HG03432 (cell line): ENCODE results near the gene ZNF507.
"Not testable (repeated sequence)": the region's sequence is repeated elsewhere in the genome, so short reads cannot be mapped to it uniquely, and the experiment has no call there.

ENCODE experiments used
- ATAC-seq: cut with Tn5 transposase; IDR thresholded peaks from one replicate; pipeline ENCODE4 v1.9.1; 2021; ENCODE audit warnings: mild to moderate bottlenecking, moderate library complexity; ENCODE audit not compliant: unreplicated experiment

ZNF507 gene

DNA sequence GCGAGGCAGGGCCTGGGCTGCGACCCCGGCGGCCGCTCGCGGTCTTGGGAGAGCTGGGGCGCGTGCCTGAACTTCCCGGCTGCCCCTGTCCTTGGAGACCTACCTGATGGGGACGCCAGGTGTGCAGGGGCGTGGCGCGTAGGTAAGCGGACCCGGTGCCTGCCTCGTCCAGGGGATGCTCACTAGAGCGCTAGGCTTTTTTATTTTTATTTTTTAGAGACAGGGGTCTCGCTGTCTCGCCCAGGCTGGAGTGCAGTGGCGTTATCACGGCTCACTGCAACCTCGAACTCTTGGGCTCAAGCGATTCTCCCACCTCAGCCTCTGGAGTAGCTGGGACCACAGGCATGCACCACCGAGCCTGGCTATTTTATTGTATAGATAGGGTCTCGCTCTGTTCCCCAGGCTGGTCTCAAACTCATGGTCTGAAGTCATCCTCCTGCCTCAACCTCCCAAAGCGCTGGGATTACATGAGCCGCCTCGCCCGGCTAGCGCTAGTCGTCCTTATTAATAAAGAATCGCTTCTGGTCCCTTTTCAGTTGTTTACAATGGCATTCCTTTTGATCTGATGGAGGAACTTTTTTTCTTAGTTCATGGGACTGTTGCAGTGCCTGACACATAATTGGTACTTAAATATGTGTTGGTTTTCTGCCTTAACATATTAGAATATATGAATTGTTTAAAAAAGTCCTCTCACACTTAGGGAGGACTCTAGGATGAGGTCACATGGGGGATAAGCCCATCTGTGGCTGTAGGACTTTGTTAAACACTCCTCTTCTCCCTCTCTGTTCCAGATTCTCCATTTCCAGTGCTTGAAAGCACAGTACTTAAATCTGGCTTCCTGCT lies 61.0 kb downstream of the ZNF507 start:
- no peak for ATAC-seq

DNA sequence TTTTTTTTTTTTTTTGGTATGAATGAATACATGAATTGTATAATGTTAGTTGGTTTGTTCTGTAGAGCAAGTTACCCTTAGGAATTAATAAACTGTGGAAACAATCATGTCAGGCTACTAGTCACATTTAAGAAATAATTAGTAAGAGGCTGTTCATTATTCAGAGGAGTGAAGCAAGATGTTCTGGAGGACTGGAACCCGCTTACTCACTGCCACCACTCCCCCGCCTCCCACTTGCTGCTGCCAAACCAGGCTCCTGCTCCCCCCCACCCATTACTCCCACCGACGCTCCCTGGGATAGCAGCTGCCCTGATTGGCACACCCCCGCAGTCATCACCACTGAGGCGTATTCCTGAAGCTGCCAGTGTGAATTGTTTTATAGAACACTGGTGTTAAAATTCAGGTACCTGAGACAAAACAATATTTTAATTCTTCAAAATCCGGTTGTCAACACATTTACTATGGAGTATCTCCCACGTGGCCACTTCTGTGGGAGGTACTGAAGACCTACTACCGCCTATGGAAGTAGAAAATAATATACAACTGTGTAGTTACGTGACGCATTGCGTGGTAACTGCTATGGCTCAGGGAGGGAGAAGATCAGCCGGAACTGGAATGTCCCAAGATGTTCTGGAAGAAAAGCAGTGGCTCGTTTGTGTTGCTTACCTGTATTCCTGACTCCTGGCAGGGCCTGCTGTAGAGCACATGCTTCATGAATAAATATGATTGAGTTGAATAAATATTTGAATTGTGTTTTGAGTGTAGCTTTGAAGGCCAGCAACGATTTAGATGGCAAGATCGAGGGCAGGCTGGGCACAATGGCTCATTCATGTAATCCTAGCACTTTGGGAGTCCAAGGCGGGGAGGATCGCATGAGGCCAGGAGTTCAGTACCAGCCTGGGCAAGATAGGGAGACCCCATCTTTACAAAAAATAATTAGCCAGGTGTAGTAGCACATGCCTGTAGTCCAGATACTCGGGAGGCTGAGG lies 61.9 kb downstream of the ZNF507 start:
- no peak for ATAC-seq

DNA sequence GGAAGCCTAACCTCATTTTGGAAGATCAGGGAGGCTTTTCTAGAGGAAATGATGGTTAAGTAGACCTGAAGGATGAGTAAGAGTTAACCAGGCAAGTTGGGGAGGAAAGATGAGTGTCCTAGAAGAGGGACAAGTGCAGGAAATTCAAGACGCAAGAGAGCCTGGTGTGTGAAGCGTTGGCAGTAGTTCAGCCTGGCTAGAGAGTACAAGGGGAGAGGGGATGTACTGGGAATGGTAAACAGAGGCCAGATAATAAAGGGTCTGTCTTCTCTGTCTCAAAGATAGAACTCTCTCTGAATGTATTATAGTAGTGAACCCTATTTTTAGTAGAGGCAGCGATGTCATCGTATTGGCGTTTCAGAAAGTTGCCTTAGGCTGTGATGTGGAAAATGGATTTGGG lies 69.8 kb downstream of the ZNF507 start:
- no peak for ATAC-seq

DNA sequence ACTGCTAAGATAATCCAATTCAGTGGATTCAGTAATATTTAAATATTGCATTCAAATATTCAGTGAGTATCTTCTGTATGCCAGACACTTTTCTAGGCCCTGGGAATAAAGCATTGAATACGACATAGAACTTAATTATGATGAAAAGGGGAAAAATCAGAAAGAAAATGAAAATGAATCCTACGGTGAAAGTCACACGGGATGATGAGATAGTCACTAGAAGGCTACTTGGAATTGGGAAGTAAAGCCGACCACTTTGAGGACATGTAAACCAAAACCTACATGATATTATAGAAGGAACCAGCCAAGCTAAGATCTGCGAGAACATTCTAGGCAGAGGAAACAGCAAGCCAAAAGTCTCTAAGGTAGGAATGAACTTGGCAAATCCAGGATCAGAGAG lies 70.3 kb downstream of the ZNF507 start:
- no peak for ATAC-seq

DNA sequence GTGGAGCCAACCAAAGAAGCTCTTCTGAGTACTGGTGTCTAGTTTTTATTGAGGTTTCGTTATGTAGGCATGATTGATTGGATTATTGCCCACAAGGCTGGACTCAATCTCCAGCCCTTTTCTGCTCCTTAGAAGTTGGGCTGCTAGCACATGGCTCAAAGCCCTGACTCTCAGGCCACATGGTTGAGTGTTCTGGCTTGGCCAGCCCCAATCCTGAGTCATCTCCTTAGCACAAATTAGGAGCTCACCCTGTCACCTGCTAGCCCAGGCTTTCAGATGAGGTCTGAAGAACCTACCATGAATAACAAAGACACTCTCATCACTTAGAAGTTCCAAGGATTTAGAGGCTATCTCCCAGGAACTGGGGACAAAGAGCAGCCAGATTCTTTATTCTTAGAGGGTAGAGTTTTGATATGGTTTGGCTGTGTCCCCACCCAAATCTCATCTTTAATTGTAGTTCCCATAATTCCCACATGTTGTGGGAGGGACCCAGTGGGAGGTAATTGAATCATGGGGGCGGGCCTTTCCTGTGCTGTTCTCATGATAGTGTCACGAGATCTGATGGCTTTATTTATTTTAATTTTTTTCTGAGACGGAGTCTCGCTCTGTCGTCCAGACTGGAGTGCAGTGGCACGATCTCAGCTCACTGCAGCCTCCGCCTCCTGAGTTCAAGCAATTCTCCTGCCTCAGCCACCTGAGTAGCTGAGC lies 71.5 kb downstream of the ZNF507 start:
- no peak for ATAC-seq

DNA sequence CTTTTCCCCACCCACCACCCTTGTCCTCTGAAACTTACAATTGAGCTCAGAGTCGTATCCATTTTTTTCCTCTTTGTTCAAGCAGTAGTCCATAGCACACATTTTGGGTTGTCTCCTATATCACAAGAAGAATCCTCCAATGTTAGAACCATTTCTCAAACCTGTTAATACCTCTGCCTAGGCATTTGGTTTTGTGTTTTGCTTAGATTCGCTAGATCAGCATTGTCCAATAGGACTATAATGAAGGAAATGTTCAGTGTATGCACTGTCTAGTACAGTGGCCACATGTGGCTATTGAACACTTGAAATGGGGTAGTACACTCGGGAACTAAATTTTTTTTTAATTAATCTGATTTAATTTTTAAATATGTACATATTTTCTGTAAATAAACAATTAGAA lies 72.7 kb downstream of the ZNF507 start:
- ATAC-seq, result no peak

DNA sequence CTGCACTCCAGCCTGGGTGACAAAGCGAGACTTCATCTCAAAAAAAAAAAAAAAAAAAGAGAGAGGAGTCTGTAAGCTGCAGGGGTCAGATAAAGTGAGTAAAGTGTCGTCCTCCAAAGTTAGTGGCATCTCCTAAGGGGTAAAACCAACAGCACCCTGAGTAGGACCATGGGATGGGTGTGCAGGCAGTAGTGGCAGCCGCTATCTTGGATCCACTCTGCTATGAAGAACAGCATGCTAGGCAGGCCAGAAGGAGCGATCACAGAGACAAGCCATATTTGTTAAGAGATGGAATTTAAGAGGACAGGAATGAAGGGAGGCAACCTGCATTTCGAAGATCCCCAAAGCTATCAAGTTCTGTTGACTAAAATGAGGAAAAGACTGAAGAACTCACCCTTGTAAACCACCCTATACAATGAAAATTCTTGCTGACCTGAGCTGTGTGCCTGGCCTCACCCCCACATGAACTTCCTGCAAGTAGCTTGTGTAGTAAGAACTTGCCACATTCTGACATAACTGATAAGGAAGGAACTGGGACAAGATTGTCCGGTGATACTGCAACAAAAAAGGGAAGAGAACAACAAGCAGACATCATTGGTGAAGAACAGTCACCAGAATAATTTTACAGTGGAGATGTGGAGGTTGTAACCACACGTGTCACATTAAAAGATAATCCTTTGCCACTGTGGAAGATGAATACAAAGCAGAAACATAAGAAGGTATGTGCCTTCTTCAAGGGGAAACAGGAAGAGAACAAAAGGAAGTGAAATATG lies 76.4 kb downstream of the ZNF507 start:
- no peak for ATAC-seq

DNA sequence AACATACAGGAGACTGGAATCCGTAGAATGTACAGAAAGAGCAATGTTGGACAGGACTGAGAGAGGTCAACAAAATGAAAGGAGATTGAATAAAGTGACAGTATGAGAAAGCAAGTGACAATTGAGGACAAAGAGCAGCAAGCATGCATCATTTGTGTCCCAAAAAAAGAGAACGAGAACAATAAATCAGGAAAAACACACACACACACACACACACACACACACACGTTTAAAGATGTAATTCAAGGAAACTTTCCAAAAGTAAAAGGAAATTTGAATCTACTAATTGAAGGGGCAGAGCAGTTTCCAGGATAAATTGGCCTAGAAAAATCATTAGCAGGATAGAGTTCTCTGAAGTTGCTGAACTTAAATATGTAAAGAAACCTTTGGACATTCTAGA lies 77.0 kb downstream of the ZNF507 start:
- ATAC-seq, result no peak

DNA sequence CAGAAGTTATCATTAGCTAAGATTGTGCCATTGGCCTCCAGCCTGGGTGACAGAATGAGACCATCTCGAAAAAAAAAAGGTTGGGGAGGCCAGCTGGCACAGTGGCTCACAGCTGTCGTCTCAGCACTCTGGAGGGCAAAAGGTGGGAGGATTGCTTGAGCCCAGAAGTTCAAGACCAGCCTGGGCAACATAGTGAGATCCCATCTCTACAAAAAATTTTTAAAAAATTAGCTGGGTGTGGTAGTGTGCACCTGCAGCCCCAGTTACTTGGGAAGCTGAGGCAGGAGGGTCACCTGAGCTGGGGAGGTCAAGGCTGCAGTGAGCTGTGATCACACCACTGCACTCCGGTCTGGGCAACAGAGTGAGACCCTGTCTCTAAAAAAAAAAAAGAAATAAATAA lies 78.5 kb downstream of the ZNF507 start:
- not testable (repeated sequence) for ATAC-seq

DNA sequence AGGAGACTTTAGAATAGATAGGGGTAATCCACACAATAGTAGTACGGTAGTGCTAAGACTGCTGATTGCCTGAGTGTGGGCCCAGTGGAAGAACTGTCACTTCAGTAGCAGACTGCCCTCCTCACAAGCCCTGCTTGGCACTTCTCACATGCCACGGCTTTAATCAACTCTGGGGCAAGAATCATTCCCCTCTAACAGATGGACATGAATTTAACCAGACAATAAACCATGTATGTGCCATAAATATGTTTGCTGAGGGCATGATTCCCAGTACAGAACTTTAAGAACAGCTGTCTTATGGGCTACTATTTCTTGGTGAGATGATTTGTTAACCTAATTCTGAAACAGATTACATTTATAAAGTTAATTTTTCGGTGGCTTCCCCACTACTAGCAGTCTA lies 82.1 kb downstream of the ZNF507 start:
- ATAC-seq, result no peak

DNA sequence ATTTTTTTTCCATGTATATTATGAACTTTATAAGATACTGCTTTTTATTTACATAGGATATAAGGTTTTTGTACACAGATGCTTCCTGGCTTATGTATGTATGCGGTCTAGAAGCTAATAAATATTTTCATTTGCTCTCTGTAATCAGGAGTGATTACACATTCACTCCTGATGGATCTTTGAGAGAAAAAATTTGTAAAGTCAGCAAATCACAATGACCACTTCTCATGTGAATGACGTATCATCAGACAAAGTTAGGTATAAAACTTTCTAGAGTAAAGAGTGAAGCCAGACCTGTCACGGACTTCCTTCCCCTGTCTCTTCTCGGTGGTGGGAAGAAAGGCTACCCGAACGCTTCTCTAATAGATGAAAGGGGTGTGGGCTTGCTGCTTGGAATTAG lies 91.3 kb downstream of the ZNF507 start:
- ATAC-seq, result no peak

DNA sequence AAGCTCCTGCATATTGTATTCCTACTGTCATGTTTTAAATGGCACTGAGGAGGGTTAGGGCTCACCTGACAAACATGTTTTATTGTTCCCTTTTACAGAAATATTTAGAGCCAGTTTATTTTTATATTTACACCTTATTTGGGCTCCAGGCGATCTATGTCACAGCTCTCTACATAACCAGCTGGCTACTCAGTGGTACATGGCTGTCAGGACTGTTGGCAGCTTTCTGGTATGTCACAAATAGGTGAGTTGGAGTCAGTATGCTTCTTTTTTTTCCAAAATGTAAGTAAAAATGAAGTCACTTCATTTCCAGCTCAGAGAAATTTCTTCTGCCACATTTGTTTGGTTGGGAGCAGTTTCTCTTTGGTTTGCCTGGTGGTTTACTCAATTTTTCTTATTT lies 91.7 kb downstream of the ZNF507 start:
- ATAC-seq, result no peak
